Measurements from ENCODE around the gene ZNF296. TPM values are rescaled to one million over a fixed set of nuclear protein-coding genes. Genes with fewer than 3 reads are reported as not detected.
"Not testable (repeated sequence)": the region's sequence is repeated elsewhere in the genome, so short reads cannot be mapped to it uniquely, and the experiment has no call there.

ZNF296 gene
- total RNA-seq, 1 donor from 2014 or later = 0.12 TPM

GRCh38 chr19:45107621-45108150 lies 31.4 kb upstream of the ZNF296 start:
- Mint-ChIP-seq H3K4me1 (ENCODE audit: low read depth) (peaks cover 16% of the 10 kb centered on the region), H3K27ac (ENCODE audit: unreplicated experiment) (no peak overlapping the region), H3K4me3 (ENCODE audit: unreplicated experiment) (no peak overlapping the region), H3K9me3 (ENCODE audit: low read depth) (no peaks in the 10 kb centered on the region), H3K27me3 (ENCODE audit: low read depth) (no peaks in the 10 kb centered on the region), H3K36me3 (ENCODE audit: low read depth) (no peaks in the 10 kb centered on the region)
- DNase-seq (ENCODE audit: low spot score) = no peak
- TF ChIP-seq, protein P1, sequence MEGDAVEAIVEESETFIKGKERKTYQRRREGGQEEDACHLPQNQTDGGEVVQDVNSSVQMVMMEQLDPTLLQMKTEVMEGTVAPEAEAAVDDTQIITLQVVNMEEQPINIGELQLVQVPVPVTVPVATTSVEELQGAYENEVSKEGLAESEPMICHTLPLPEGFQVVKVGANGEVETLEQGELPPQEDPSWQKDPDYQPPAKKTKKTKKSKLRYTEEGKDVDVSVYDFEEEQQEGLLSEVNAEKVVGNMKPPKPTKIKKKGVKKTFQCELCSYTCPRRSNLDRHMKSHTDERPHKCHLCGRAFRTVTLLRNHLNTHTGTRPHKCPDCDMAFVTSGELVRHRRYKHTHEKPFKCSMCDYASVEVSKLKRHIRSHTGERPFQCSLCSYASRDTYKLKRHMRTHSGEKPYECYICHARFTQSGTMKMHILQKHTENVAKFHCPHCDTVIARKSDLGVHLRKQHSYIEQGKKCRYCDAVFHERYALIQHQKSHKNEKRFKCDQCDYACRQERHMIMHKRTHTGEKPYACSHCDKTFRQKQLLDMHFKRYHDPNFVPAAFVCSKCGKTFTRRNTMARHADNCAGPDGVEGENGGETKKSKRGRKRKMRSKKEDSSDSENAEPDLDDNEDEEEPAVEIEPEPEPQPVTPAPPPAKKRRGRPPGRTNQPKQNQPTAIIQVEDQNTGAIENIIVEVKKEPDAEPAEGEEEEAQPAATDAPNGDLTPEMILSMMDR (IDR thresholded peaks at IDR 0.05) = no peak

DNA sequence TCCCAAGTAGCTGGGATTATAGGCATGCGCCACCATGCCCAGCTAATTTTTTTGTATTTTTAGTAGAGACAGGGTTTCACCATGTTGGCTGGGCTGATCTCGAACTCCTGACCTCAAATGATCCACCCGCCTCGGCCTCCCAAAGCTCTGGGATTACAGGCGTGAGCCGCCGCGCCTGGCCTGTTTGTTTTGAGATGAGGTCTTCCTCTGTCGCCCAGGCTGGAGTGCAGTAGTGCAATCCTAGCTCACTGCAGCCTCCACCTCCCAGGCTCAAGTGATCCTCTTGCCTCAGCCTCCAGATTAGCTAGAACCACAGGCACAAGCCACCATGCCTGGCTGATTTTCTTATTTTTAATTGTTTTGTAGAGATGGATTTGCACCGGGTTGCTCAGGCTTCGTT lies 30.1 kb upstream of the ZNF296 start:
- not testable (repeated sequence) for H3K4me3 Mint-ChIP-seq (ENCODE audit: unreplicated experiment); H3K27me3 Mint-ChIP-seq (ENCODE audit: low read depth); DNase-seq (ENCODE audit: low spot score); H3K36me3 Mint-ChIP-seq (ENCODE audit: low read depth); H3K9me3 Mint-ChIP-seq (ENCODE audit: low read depth); H3K27ac Mint-ChIP-seq (ENCODE audit: unreplicated experiment)
- H3K4me1 Mint-ChIP-seq (ENCODE audit: low read depth) = peaks cover 17% of the 10 kb centered on the region

DNA sequence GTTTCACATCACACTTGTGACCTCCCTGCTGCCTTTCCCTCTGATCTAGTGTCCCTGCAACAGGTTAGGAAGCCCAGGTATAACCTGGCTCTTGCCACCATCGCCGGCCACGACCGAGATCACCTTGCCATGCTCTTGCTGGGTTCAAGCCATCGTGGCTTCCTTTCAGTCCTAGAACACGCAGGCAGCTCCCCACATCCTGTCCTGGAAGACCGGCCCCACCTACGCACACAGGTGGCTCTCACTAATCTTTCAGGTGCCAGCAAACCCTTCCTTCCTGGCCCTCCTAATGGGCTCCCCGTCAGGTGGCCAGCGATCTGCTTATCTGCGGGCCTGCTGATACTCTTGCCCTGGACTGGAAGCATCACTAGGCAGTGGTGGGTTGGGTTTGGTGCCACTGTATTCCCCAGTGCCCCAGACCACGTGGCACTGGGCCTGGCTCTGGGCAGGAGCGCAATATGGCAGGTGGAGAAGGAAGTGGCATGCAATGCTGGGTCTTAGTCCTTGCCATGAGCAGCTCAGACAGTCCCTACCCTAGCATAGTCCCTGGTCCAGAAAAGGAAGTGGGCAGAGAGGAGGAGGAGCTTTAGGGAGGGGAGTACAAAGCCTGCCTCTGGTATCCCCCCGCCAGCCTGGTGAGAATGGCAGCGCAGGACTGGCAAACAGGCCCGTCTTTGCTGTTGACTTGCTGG lies 28.5 kb upstream of the ZNF296 start:
- TF ChIP-seq, protein P1 (IDR thresholded peaks at IDR 0.05) = no peak
- H3K27ac Mint-ChIP-seq (ENCODE audit: unreplicated experiment) = no peak overlapping the region
- H3K27me3 Mint-ChIP-seq (ENCODE audit: low read depth) = no peaks in the 10 kb centered on the region
- H3K9me3 Mint-ChIP-seq (ENCODE audit: low read depth) = no peaks in the 10 kb centered on the region
- peaks cover 27% of the 10 kb centered on the region for H3K4me1 Mint-ChIP-seq (ENCODE audit: low read depth)
- no peak for DNase-seq (ENCODE audit: low spot score)
- H3K4me3 Mint-ChIP-seq (ENCODE audit: unreplicated experiment) = no peak overlapping the region
- H3K36me3 Mint-ChIP-seq (ENCODE audit: low read depth) = no peaks in the 10 kb centered on the region

DNA sequence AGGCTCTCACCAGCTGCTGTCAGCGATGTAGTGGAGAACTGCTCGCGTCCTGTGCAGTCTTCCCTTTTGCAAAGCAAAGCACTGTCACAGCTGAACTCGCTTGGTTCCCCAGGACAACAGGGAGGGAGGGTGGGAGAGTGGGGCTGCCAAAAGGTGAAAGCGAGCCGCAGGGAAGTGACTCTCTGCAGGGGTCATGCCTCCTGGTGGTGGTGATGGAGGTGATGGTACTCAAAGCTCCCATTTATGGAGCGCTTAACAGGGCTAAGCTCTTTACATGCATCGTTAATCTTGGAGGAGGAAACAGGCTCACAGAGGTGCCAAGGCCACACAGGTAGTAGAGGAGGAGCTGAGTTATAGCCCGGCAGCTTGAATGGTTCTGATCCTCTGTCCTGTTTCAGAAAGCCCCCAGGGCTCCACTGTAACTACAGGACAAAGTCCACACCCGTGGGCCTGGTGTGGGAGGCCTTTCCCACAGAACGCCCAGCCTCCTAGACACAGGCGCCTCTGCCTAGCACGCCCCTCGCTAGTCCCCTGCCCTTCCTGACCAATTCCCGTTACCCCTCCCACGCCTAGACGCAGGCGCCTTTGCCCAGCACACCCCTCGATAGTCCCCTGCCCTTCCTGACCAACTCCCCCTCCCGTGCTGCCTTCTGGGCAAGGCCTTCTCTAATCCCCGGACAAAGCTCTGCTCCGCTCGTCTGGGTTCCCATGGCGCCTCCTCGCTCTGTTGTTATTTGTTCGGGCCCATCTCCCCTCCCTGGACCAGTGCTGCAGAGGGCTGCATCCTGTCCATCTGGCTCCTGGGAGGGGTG lies 27.4 kb upstream of the ZNF296 start:
- no peaks in the 10 kb centered on the region for H3K36me3 Mint-ChIP-seq (ENCODE audit: low read depth)

GRCh38 chr19:45103156-45103507 lies 26.9 kb upstream of the ZNF296 start:
- H3K36me3 Mint-ChIP-seq (ENCODE audit: low read depth) = no peaks in the 10 kb centered on the region
- H3K27me3 Mint-ChIP-seq (ENCODE audit: low read depth) = no peaks in the 10 kb centered on the region
- H3K9me3 Mint-ChIP-seq (ENCODE audit: low read depth) = no peaks in the 10 kb centered on the region
- H3K4me3 Mint-ChIP-seq (ENCODE audit: unreplicated experiment) = no peak overlapping the region
- TF ChIP-seq, protein P1 (IDR thresholded peaks at IDR 0.05) = no peak
- peak overlapping the region; percentile 27 for H3K27ac Mint-ChIP-seq (ENCODE audit: unreplicated experiment)
- DNase-seq (ENCODE audit: low spot score) = no peak
- H3K4me1 Mint-ChIP-seq (ENCODE audit: low read depth) = peaks cover 42% of the 10 kb centered on the region

More for the DNA sequence above, 27.4 kb upstream of the ZNF296 start:
- Mint-ChIP-seq H3K27ac (ENCODE audit: unreplicated experiment) (peak overlapping the region; percentile 54), H3K27me3 (ENCODE audit: low read depth) (no peaks in the 10 kb centered on the region), H3K4me1 (ENCODE audit: low read depth) (peaks cover 36% of the 10 kb centered on the region), H3K4me3 (ENCODE audit: unreplicated experiment) (no peak overlapping the region), H3K9me3 (ENCODE audit: low read depth) (no peaks in the 10 kb centered on the region)
- TF ChIP-seq, protein P1 (IDR thresholded peaks at IDR 0.05) = no peak
- DNase-seq (ENCODE audit: low spot score) = no peak

Data from chondrocyte (in vitro differentiated cells).